ENCODE measurements around the gene TMC4.

TMC4 gene

DNA sequence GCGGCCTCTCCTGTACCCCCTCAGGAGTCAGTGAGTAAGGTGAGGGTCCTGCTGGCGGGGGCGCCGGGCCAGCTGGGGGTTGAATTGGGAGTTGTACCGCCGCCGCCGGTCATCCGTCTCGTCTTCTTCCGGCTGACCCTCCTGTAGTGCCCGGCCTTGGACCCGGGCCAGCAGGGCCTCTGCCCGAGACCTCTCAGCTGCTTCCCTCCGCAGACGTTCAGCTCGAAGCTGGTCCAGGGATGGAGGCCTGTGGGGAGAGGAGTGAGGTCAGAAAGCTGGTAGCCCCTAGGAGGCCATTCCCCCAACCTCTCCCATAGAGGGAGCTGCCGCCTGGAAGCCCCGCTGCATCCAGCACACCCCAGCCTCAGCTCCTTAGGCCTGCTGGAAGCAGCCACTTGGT, 17.3 kb downstream of the TMC4 start:
- DNase-seq (ENCODE audit: low read depth in 3 of 3) = no peak

DNA sequence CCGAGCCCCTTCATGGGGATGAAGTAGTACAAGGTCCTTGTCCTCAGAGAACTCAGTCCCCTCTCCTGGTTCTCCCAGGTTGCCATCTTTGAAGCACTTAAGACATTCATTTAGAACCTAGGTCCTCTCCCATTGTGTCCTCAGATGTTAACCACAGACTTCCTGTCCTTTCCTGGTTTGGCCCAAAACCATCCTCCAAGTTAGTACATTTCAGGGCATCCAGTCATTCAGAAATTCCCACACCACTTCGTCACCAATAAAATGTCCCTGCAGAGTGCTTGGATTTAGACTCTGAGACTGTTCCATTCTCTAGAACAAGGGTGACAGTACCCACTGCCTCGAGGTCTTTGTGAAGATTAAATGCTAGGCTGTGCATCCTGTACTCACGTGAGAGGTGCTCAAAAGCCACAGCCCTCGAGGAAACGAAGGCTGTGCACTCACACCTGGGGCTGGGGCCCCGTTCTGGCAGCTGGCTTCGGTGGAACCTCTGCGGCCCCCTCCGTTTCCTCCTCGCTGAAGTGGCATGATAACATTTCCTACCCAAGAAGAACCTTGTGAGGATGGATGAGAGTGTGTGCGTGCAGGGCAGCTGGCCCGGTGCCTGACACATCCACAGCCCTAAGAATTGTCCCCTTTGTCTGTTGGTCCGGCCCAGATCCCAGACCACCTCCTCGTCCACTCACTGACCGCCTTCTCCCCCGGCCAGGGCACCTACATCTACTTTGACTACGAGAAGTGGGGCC, 18.2 kb downstream of the TMC4 start:
- DNase-seq (ENCODE audit: low read depth in 3 of 3) = no peak

DNA sequence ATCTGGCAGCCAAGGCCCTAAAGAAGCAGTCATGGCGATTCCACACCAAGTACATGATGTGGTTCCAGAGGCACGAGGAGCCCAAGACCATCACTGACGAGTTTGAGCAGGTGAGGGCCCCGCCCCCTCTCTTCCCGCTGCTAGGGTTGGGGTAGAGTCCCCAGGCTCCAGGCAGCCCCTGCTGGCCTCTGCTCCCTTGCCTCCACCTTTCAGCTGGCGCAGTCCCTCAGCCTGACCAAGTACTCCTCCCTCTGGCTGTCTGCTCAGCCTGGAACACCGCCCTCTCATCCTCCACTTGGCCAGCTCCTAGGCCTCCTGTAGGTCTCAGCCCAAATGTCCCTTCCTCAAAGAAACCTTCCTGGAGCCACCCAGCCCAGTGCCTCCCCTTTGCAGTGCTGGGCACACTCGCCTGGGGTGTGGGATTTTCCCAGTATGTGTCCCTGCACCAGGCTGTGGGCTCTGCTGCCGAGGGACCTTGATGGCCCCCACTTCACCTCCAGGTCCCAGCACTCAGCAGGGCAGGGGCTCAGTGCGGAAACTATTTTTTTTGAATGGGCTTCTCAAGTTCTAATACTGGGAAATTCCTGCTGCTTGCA, 19.1 kb downstream of the TMC4 start:
- no peak for DNase-seq (ENCODE audit: low read depth in 3 of 3)

DNA sequence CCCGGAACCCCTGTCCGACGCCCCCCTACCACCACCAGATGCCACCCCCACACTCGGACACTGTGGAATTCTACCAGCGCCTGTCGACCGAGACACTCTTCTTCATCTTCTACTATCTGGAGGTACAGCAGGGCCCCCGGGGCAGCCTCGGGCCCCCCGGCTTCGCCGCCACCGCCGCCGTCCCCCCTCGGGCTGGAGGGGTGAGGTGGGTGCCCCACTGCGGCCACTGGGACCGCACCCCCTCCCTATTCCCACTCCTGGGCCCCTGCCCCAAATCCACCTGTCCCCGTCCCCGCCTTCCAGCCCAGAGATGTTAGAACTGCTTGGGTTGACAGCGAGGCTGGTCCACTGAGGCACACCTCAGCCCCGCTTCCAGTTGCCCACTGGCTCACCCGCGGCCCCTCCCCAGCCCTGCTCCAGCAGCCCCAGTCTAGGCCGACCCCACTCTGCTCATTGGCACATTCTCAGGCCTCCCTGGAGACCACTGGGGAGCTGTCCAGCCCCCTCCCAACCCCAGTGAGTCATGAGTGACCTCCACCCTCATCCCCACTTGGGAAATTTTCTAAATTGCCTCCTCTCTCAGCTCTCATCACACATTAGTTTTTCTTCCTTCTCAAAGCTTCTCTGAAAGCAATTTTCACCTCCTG, 20.0 kb downstream of the TMC4 start:
- DNase-seq (ENCODE audit: low read depth in 3 of 3) = no peak

DNA sequence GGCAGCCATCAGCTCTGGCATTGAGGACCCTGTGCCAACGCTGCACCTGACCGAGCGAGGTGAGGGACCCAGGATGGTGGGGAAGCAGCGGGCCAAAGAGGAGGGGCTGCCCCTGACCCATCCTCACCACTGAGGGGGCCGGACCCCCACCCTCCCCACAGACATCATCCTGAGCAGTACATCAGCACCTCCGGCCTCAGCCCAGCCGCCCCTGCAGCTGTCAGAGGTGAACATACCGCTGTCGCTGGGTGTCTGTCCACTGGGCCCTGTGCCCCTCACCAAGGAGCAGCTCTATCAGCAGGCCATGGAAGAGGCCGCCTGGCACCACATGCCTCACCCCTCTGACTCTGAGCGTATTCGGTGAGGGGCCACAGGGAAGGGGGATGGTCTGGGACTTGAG, 20.7 kb downstream of the TMC4 start:
- no peak for DNase-seq (ENCODE audit: low read depth in 3 of 3)

DNA sequence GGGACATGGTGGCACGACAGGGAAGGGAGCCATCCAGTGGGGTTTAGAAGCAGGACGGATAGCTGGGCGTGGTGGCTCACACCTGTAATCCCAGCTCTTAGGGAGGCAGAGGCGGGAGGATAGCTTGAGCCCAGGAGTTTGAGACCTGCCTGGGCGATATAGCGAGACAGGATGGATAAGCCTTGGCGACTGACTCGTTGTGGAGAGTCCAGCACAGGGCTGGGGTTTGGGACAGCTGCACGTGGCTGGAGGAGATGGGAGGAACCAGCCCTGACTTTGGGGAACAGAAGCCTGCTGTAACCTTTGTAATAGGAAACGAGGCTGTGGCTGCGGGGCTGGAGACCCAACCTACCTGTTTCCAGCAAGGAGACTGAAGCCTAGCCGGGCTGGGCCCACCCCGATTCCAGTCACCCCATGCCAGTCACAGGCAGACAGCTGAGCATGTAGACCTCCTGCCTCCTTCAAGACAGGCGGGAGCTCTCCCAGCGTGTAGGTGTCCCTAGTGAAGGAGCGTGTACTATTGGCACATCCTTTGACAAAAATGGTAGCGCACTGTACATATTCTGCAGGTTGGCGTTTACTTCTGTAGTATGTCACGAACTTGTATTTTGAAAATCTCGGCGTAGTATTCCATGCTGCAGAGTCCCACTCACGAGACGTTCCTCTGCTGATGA, 21.5 kb downstream of the TMC4 start:
- no peak for DNase-seq (ENCODE audit: low read depth in 3 of 3)

DNA sequence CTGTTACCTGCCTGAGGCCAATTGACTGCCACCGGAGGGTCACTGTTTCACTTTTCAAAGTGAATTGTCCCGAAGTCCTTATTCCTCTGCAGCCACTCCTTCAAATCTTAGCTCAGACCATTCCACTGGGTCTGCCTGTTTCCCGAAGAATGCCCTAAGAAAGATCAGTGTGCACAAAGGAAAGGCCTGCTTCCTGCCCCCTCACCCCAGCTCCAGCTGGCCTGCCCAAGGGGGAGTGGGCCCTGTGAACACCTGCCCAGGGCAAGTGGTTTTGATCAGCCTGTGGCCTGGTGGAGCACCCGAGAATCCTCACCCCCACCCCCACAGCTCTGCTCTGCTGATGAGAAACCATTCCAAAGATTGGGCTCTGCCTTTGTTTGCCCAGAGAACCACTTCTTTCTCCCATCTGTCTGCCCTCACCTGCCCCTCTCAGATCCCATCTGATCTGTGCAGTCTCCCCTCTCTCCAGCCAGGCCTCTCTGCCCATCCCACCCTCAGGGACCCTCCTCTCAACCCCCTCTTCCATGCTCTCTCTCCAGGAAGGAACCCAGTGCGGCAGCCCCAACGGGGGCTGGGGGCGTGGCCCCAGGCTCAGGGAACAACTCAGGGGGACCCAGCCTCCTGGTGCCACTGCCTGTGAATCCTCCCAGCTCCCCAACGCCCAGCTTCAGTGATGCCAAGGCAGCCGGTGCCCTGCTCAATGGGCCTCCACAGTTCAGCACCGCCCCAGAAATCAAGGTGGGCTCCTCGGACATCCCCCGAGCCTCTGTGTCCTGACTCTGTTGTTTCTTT, 23.7 kb downstream of the TMC4 start:
- DNase-seq (ENCODE audit: low read depth in 3 of 3) = no peak

DNA sequence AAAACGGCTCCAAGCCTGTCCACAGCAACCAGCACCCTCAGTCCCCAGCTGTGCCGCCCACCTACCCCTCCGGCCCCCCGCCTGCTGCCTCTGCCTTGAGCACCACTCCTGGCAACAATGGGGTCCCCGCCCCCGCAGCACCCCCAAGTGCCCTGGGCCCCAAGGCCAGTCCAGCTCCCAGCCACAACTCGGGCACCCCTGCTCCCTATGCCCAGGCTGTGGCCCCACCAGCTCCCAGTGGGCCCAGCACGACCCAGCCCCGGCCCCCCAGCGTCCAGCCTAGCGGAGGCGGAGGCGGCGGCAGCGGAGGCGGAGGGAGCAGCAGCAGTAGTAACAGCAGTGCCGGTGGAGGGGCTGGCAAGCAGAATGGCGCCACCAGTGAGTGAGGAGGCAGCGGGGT, 24.8 kb downstream of the TMC4 start:
- DNase-seq (ENCODE audit: low read depth in 3 of 3) = no peak

DNA sequence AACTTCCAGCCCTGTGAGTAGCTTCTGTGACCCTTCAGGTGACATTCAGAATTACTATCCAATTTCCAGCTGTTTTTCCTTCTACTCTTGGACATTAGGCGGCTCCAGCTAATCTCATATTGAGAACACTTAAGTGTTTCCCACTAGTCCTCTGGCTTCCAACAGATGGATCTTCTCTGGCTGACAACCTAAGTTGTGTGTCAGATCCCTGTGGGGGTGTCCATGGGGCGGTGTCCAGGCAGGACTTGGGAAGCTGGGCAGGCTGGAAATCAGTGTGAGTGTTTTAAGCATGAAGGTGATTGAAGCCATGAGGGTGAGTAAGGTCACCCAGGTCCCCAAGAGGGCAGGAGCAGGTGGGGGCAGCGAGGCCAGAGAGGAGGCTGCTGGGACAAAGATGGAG, 25.3 kb downstream of the TMC4 start:
- DNase-seq (ENCODE audit: low read depth in 3 of 3) = no peak

DNA sequence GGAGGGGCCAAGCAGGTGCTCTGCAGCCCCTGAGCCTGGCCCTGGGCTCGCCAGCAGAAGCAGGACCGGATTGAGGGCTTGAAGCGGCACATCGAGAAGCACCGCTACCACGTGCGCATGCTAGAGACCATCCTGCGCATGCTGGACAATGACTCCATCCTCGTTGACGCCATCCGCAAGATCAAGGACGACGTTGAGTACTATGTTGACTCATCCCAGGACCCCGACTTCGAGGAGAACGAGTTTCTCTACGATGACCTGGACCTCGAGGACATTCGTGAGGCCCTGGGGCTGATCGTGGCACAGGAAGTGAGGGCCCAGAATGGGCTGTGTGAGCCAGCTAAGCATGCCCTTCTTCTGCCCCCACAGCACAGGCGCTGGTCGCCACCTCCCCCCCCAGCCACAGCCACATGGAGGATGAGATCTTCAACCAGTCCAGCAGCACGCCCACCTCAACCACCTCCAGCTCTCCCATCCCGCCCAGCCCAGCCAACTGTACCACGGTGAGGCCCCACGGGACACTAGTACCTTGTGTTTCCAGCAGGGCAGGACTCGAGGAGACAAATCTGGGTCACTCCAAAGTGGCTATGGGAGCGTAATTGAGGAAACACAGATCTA, 27.3 kb downstream of the TMC4 start:
- no peak for DNase-seq (ENCODE audit: low read depth in 3 of 3)

DNA sequence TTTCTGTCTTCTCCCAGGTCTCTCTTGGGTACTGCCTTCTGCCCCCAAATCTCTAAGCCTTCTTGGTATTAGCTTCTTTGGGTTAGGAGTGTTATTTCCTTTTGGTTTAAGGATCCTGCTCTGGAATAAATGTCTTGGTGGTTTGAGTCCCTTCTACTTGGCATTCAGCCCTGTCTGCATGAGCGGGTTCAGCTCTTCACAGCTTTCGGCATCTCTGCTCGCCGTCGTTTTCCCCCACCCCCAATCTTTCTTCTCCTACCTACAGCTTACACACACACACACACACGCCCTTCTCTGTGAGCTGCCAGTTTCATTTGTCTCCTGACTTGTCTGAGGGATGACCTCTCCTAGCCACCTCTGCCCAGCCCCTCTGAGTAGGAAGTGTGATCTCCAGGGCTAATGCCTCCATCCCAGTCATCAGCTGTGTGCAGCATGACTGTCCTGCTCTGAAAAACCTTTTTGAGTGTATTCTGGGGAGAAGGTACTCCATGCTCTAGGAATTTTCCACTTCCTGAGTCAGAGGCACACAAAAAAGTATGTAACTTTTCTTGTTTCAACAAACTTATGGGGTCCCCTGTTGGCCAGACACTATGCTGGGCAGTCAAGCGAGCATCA, 30.7 kb downstream of the TMC4 start:
- no peak for DNase-seq (ENCODE audit: low read depth in 3 of 3)

DNA sequence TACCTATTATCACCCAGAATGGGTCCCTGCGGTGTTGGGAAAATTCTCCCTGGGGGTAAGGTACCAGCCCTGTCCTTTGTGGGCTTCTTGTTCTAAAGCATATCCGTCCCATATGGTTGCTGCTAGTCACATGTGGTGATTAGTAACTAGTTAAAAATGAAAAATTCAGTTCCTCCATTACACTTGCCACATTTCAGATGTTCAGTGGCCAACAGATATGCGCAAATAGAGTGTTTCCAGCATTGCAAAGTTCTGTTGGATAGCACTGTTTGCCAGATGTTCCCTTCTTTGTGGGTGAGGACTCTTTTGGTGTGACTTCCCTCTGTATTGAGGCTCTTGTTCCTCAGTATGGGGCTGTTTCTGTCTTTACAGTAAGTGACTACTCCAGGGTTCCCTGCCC, 31.6 kb downstream of the TMC4 start:
- DNase-seq (ENCODE audit: low read depth in 3 of 3) = no peak

DNA sequence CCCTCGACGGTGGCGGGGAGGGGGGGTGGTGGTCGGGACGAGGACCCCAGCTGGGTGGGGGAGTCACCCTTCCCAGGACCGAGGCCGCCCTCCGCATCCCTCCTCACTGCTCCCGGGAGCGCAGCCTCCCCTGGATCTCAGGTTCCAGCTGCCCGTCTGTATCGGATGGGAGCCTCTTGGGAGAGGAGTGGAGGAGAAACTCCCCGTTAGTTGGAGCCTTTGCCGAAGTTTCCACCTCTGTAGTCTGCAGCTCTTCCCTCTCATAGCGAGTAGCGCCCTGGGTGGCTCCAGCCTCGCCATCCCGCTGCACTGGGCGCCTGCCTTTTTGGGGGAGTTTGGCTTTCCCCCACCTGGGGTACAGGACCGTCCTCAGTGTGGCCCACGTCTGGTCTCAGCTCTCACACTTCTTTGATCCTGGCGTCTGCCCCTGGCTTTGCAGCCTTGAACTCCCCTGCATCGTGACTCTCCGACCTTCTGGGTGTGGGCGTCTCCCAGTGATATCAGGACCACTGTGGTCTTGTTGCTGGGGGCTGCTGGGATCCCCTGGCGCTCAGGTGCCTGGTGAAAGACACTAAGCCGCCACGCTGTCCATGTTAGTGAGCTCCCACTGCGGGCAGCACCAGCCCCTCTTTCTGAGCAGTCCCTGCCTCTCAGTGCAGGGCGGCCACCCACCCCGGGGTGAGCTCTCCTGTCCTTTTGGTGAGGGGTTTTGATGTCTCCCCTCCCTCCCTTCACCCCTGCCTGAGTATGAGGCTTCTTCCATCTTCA, 34.3 kb downstream of the TMC4 start:
- no peak for DNase-seq (ENCODE audit: low read depth in 3 of 3)

DNA sequence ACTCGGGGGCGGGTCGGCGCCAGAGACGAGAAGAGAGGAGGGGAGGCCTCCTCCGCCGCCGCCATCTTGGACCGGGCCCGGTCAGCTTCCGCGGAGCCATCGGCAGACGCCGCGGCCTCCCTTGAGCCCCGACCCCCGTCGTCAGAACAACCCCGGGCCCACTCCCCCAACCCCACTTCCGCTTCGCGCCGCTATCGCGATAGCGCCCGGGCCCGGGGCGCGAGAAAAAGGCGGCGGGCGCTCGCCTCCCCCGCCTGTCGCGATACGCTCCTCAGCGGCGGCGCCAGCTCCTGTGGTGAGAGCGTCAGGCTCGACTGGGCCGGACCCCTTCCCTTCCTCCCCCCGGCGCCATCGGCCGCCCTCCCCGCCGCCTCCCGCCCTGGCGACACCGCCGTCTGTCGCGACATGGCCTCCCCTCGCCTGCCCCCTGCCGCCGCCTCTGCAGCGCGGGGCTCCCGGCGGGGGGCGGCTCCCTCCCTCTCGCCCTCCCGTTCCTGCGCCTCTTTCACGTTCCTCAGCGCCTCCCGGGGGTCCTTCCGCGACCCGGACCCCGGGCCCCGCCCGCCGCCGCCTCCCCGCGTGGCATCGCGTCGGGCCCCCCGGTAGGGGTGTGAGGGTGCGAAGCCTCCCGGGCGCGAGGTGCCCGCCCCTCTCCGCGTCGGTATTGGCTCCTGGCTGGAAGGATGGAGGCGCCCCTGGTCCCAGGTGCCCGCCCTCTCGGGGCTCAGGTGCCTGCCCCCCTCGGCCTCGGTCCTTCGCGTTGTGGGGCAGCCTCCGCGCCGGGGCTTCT, 35.1 kb downstream of the TMC4 start, which contains the start of gene CNOT3:
Gene CNOT3, plus strand, starts transcription at position 64 of the 790 bp plus-strand sequence. CDS start 5,217 bp downstream, outside the sequence.
- DNase-seq (ENCODE audit: low read depth in 3 of 3) = no peak

DNA sequence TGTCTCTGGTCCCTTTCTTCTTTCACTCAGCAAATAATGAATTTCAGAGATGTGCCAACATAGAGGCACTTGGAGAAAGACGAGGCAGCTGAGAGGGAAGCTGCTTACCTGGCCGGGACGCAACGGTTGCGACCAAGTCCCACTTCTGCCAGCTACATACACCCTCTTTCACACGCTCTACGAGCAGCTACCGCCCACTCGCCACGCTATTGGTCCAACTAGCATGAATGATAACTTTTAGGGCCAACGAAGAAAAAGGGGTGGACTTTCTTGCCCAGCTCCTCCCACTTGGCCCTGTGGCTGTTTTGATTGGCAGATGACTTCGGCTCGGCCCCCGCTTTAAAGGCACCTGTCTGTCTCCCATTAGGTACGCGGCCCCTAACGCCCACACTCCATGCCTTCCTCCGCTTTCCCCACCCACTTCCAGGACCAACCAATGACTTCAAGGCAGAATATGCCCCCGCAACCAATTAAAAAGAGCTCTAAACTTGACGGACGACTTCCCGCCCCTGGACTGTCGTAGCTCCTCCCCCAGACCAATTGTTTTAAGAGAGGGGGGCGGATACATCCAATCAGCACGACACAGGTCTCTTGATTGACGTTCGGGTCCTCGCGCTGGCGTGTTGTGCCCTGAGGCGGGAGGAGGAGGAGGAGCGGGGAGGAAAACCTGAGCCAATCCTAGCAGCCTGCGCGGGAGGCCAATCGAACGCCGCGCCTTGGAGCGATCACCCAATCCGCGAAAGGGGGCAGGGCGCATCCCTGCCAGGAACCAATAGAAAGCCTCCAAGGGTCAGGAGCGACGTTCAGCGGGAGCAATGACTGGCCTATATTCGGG, 35.9 kb downstream of the TMC4 start:
- peak; percentile 85 to 99 (median 97) for DNase-seq (ENCODE audit: low read depth in 3 of 3)

DNA sequence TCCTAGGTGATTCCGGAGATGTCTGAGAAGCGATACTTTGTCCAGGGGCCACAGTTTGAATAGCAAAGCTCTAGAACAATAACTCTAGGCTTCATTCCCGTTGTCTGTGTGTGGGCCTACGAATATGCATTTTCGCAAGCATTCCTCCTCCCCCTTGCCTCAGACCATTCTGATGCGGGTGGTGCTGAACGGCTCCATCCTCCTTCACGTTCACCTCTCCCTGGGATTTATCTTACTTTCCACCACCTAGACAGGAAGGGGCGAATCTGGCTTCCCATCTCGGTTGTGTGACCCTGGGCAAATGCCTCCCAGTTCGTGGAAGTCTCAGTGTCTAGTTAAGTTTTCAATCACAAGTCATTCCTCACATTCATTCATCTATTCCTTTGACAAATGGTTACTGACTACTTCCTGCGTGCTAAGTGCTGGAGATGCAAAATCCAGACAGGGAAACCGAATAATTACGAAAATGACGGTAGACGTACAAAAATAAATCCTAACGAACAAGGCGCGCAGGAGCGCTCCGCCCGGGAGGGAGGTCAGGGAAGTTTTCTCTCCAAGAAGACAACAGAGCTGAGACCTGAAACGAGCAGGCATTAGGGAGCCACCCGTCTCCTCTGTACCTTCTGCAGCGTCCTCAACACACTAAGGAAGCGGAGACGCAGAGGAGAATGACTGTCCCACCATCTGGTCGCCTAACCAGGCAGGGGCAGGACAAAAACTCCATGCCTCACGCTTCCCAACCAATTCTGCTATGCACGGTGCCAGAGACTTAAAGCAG, 36.7 kb downstream of the TMC4 start:
- no peak for DNase-seq (ENCODE audit: low read depth in 3 of 3)

DNA sequence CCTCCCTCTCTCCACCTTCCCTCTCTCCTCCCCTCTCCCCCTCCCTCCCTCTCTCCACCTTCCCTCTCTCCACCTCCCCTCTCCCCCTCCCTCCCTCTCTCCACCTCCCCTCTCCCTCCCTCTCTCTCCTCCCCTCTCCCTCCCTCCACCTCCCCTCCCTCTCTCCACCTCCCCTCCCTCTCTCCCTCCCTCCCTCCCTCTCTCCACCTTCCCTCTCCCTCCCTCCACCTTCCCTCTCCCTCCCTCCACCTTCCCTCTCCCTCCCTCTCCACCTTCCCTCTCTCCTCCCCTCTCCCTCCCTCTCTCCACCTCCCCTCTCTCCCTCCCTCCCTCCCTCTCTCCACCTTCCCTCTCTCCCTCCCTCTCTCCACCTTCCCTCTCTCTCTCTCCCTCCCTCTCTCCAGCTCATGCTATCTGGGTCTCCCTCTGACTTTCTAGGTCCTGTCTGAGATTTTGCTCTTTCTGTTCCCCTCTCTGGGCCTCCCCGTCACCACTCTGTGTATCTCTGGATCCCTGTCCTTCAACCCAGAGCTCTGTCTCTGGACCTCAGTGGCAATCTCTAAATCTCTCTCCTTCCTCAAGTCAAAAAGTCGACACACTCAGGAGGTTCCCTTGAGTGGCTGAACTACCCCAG, 38.9 kb downstream of the TMC4 start:
- no peak for DNase-seq (ENCODE audit: low read depth in 3 of 3)
